ENCODE data around the gene PHF21B. TPM values are rescaled to one million over a fixed set of nuclear protein-coding genes. Genes with fewer than 3 reads are reported as not detected.

Gene PHF21B
- total RNA-seq, 1 experiment from 2014 or later = 4.5 TPM

DNA sequence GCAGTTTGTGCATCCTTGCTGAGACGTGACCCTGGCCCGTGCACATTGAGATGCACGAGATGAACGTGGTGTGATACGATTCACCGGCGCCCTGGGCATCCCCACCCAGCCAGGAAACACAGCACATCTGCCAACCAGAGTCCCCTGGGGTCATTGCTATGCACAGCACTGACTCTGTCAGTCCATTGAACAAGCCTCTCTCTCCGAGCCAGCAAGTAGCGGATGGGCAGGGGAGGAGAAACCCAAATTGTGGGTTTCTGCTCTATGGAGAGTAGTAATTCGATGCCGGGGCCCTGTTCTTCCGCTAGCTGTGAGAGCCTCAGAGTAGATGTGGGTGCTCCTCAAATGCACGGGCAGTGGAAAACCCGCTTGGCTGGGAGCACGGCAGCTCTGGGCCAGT is 172.3 kb downstream of the PHF21B start:
- Histone ChIP-seq H3K36me3 (ENCODE audit: control insufficient read depth, insufficient read depth, low read length) (no peaks in the 10 kb centered on the region), H3K9me3 (ENCODE audit: control insufficient read depth, insufficient read depth, low read depth, low read length) (peaks cover 5% of the 10 kb centered on the region; the same call in 1 of the 2 replicates), H3K4me1 (ENCODE audit: control insufficient read depth, insufficient read depth, low read length) (no peaks in the 10 kb centered on the region), H3K27ac (ENCODE audit: low read length) (no peak overlapping the region), H3K4me3 (ENCODE audit: low read depth in 2 of 2, low read length in 2 of 2) (no peak overlapping the region), H3K27me3 (ENCODE audit: control insufficient read depth, insufficient read depth, low read length) (no peaks in the 10 kb centered on the region)
- DNase-seq (ENCODE audit: low read depth, low spot score) = no peak
- ChIA-PET CTCF (no interaction called here), POLR2A (no interaction called here)
- BruUV-seq (replicated peaks) = no TSS peak
- intact Hi-C loops (cut with micrococcal nuclease; ENCODE audit: unreplicated experiment) = no loop called here
- TF ChIP-seq REST (IDR thresholded peaks at IDR 0.05; ENCODE audit: insufficient read depth in 1 of 2, low read depth in 2 of 2, low read length in 1 of 2) = no peak
- no peak for TF ChIP-seq TCF7L2 (IDR thresholded peaks at IDR 0.05; ENCODE audit: low read depth, low read length)
- TF ChIP-seq POLR2AphosphoS5 (IDR thresholded peaks at IDR 0.05; ENCODE audit: low read depth, low read length) = no peak
- TF ChIP-seq, protein P1, sequence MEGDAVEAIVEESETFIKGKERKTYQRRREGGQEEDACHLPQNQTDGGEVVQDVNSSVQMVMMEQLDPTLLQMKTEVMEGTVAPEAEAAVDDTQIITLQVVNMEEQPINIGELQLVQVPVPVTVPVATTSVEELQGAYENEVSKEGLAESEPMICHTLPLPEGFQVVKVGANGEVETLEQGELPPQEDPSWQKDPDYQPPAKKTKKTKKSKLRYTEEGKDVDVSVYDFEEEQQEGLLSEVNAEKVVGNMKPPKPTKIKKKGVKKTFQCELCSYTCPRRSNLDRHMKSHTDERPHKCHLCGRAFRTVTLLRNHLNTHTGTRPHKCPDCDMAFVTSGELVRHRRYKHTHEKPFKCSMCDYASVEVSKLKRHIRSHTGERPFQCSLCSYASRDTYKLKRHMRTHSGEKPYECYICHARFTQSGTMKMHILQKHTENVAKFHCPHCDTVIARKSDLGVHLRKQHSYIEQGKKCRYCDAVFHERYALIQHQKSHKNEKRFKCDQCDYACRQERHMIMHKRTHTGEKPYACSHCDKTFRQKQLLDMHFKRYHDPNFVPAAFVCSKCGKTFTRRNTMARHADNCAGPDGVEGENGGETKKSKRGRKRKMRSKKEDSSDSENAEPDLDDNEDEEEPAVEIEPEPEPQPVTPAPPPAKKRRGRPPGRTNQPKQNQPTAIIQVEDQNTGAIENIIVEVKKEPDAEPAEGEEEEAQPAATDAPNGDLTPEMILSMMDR (IDR thresholded peaks at IDR 0.05) = no peak
- TF ChIP-seq SIN3A (IDR thresholded peaks at IDR 0.05; ENCODE audit: borderline replicate concordance, insufficient read depth, low read depth, low read length) = no peak
- in situ Hi-C loops (cut with HindIII; ENCODE audit: low pct_unique_long_range_greater_than_20kb, low sequenced_read_pairs) = no loop called here
- ATAC-seq = no peak

- Histone ChIP-seq H3K27me3 (ENCODE audit: control insufficient read depth, insufficient read depth, low read length) (no peaks in the 10 kb centered on the region), H3K9me3 (ENCODE audit: control insufficient read depth, insufficient read depth, low read depth, low read length) (peaks cover 5% of the 10 kb centered on the region; the same call in 1 of the 2 replicates), H3K27ac (ENCODE audit: low read length) (no peak overlapping the region), H3K4me3 (ENCODE audit: low read depth in 2 of 2, low read length in 2 of 2) (no peak overlapping the region), H3K4me1 (ENCODE audit: control insufficient read depth, insufficient read depth, low read length) (no peaks in the 10 kb centered on the region), H3K36me3 (ENCODE audit: control insufficient read depth, insufficient read depth, low read length) (no peaks in the 10 kb centered on the region)
- CTCF ChIA-PET = no interaction called here
- intact Hi-C loops (cut with micrococcal nuclease; ENCODE audit: unreplicated experiment) = no loop called here
- in situ Hi-C loops (cut with HindIII; ENCODE audit: low pct_unique_long_range_greater_than_20kb, low sequenced_read_pairs) = no loop called here
- POLR2A ChIA-PET = no interaction called here
- no TSS peak for BruUV-seq (replicated peaks)
- ATAC-seq (no peak), DNase-seq (ENCODE audit: low read depth, low spot score) (no peak)
- TF ChIP-seq SIN3A (IDR thresholded peaks at IDR 0.05; ENCODE audit: borderline replicate concordance, insufficient read depth, low read depth, low read length) (no peak), TCF7L2 (IDR thresholded peaks at IDR 0.05; ENCODE audit: low read depth, low read length) (no peak)
Measured at GRCh38 chr22:44834065-44834464, 175.7 kb downstream of the PHF21B start.

DNA sequence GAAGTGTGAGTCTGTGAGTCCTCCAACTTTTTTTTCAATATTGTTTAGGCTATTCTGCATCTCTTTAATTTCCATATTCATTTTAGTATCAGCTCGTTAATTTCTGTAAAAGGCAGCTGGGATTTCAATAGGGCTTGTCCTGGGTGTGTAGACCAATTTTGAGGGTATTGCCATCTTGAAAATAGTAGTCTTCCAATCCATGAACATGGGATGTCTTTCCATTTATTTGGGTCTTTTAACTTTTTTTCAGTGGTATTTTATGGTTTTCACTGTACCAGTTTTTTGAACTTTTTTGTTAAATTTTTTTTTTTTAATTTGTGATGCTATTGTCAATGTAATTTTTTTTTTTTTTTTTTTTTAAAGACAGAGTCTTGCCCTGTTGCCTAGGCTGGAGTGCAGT is 177.9 kb downstream of the PHF21B start:
- Histone ChIP-seq H3K4me3 (ENCODE audit: low read depth in 2 of 2, low read length in 2 of 2) (no peak overlapping the region), H3K9me3 (ENCODE audit: control insufficient read depth, insufficient read depth, low read depth, low read length) (peaks cover 5% of the 10 kb centered on the region; the same call in 1 of the 2 replicates), H3K36me3 (ENCODE audit: control insufficient read depth, insufficient read depth, low read length) (no peaks in the 10 kb centered on the region), H3K27me3 (ENCODE audit: control insufficient read depth, insufficient read depth, low read length) (no peaks in the 10 kb centered on the region), H3K27ac (ENCODE audit: low read length) (no peak overlapping the region), H3K4me1 (ENCODE audit: control insufficient read depth, insufficient read depth, low read length) (no peaks in the 10 kb centered on the region)
- ChIA-PET CTCF (no interaction called here), POLR2A (no interaction called here)
- in situ Hi-C loops (cut with HindIII; ENCODE audit: low pct_unique_long_range_greater_than_20kb, low sequenced_read_pairs) (no loop called here), intact Hi-C loops (cut with micrococcal nuclease; ENCODE audit: unreplicated experiment) (no loop called here)
- BruUV-seq (replicated peaks) = no TSS peak
- TF ChIP-seq POLR2AphosphoS5 (IDR thresholded peaks at IDR 0.05; ENCODE audit: low read depth, low read length) (no peak), TCF7L2 (IDR thresholded peaks at IDR 0.05; ENCODE audit: low read depth, low read length) (no peak), REST (IDR thresholded peaks at IDR 0.05; ENCODE audit: insufficient read depth in 1 of 2, low read depth in 2 of 2, low read length in 1 of 2) (no peak), SIN3A (IDR thresholded peaks at IDR 0.05; ENCODE audit: borderline replicate concordance, insufficient read depth, low read depth, low read length) (no peak)
- TF ChIP-seq, protein P1 (IDR thresholded peaks at IDR 0.05) = no peak
- ATAC-seq (no peak), DNase-seq (ENCODE audit: low read depth, low spot score) (no peak)
